SK-N-SH treated with all-trans-retinoic acid at 6 μM for 48 hours (cell line): ENCODE results near the gene PFKL.
"Not testable (repeated sequence)": the region's sequence is repeated elsewhere in the genome, so short reads cannot be mapped to it uniquely, and the experiment has no call there.

Experiments
- BACH2 ChIP-seq: fragments of 250-450 bp; sonication (Bioruptor Pico); IDR thresholded peaks from 2 replicates; pipeline ENCODE4 v1.9.0; 2021; ENCODE audit warnings: mild to moderate bottlenecking, borderline replicate concordance
- ESRRG ChIP-seq: fragments of 250-450 bp; sonication (Bioruptor Pico); IDR thresholded peaks from 2 replicates; pipeline ENCODE4 v1.6.1; 2021; ENCODE audit warnings: mild to moderate bottlenecking
- ISL1 ChIP-seq: fragments of 250-450 bp; sonication (Bioruptor Pico); IDR thresholded peaks from 2 replicates; pipeline ENCODE4 v2.1.2; 2022; ENCODE audit warnings: mild to moderate bottlenecking, moderate library complexity
- OSR1 ChIP-seq: fragments of 250-450 bp; sonication (Bioruptor Pico); IDR thresholded peaks from 2 replicates; pipeline ENCODE4 v1.8.0; 2022; ENCODE audit warnings: moderate library complexity, mild to moderate bottlenecking, inconsistent platforms
- ZC3H10 ChIP-seq: fragments of 250-450 bp; sonication (Bioruptor Pico); IDR thresholded peaks from 2 replicates; pipeline ENCODE4 v1.5.1; 2021; ENCODE audit warnings: mild to moderate bottlenecking, moderate library complexity
- ZFP3 ChIP-seq: fragments of 250-450 bp; sonication (Bioruptor Pico); IDR thresholded peaks from 2 replicates; pipeline ENCODE4 v1.5.0; 2020; ENCODE audit warnings: mild to moderate bottlenecking, moderate library complexity
- ZNF565 ChIP-seq: fragments of 450-650 bp; formaldehyde crosslinking; conservative IDR thresholded peaks from 2 replicates; pipeline ENCODE4 v1.5.0; 2020; ENCODE audit warnings: low read depth, mild to moderate bottlenecking, moderate library complexity
- ZNF8 ChIP-seq: fragments of 450-650 bp; formaldehyde crosslinking; IDR thresholded peaks from 2 replicates; pipeline ENCODE4 v1.5.0; 2020; ENCODE audit warnings: mild to moderate bottlenecking, moderate library complexity
- TF ChIP-seq, protein P1 (sequence below): fragments of 250-450 bp; sonication (Bioruptor Pico); IDR thresholded peaks from 2 replicates; pipeline ENCODE4 v1.8.0; 2020; ENCODE audit warnings: mild to moderate bottlenecking, moderate library complexity, borderline replicate concordance
- TF ChIP-seq, protein P2 (sequence below): fragments of 250-450 bp; sonication (Bioruptor Pico); IDR thresholded peaks from 2 replicates; pipeline ENCODE4 v1.8.0; 2021; ENCODE audit warnings: low read depth, mild to moderate bottlenecking, moderate library complexity, borderline replicate concordance
- TF ChIP-seq, protein P3 (sequence below): fragments of 250-450 bp; sonication (Bioruptor Pico); IDR thresholded peaks from 2 replicates; pipeline ENCODE4 v1.5.1; 2020; ENCODE audit warnings: low read depth, mild to moderate bottlenecking, moderate library complexity
- TF ChIP-seq, protein P4 (sequence below): fragments of 250-450 bp; sonication (Bioruptor Pico); IDR thresholded peaks from 2 replicates; pipeline ENCODE4 v1.5.1; 2021; ENCODE audit warnings: mild to moderate bottlenecking, moderate library complexity

DNA sequence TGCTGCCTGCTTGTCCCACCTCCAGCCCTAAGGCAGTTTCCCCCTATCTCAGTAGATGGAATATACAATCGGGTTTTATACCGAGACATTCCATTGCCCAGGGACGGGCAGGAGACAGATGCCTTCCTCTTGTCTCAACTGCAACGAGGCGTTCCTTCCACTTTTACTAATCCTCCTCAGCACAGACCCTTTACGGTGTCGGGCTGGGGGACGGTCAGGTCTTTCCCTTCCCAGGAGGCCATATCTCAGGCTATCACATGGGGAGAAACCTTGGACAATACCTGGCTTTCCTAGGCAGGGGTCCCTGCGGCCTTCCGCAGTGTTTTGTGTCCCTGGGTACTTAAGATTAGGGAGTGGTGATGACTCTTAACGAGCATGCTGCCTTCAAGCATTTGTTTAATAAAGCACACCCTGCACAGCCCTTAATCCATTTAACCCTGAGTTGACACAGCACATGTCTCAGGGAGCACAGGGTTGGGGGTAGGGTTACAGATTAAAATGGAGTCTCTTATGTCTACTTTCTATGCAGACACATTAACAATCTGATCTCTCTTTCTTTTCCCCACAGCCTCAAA lies 16.6 kb upstream of the PFKL start:
- TF ChIP-seq, protein P1, sequence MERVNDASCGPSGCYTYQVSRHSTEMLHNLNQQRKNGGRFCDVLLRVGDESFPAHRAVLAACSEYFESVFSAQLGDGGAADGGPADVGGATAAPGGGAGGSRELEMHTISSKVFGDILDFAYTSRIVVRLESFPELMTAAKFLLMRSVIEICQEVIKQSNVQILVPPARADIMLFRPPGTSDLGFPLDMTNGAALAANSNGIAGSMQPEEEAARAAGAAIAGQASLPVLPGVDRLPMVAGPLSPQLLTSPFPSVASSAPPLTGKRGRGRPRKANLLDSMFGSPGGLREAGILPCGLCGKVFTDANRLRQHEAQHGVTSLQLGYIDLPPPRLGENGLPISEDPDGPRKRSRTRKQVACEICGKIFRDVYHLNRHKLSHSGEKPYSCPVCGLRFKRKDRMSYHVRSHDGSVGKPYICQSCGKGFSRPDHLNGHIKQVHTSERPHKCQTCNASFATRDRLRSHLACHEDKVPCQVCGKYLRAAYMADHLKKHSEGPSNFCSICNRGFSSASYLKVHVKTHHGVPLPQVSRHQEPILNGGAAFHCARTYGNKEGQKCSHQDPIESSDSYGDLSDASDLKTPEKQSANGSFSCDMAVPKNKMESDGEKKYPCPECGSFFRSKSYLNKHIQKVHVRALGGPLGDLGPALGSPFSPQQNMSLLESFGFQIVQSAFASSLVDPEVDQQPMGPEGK (CRISPR knock-in tag): not testable (repeated sequence)
- not testable (repeated sequence) for TF ChIP-seq ZNF8; ZC3H10 (CRISPR knock-in tag); ISL1; ESRRG (CRISPR knock-in tag); ZNF565 (CRISPR knock-in tag); ZFP3 (CRISPR knock-in tag); OSR1 (CRISPR knock-in tag); BACH2 (CRISPR knock-in tag)
- TF ChIP-seq, protein P2, sequence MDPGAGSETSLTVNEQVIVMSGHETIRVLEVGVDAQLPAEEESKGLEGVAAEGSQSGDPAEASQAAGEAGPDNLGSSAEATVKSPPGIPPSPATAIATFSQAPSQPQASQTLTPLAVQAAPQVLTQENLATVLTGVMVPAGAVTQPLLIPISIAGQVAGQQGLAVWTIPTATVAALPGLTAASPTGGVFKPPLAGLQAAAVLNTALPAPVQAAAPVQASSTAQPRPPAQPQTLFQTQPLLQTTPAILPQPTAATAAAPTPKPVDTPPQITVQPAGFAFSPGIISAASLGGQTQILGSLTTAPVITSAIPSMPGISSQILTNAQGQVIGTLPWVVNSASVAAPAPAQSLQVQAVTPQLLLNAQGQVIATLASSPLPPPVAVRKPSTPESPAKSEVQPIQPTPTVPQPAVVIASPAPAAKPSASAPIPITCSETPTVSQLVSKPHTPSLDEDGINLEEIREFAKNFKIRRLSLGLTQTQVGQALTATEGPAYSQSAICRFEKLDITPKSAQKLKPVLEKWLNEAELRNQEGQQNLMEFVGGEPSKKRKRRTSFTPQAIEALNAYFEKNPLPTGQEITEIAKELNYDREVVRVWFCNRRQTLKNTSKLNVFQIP (CRISPR knock-in tag): not testable (repeated sequence)
- TF ChIP-seq, protein P3, sequence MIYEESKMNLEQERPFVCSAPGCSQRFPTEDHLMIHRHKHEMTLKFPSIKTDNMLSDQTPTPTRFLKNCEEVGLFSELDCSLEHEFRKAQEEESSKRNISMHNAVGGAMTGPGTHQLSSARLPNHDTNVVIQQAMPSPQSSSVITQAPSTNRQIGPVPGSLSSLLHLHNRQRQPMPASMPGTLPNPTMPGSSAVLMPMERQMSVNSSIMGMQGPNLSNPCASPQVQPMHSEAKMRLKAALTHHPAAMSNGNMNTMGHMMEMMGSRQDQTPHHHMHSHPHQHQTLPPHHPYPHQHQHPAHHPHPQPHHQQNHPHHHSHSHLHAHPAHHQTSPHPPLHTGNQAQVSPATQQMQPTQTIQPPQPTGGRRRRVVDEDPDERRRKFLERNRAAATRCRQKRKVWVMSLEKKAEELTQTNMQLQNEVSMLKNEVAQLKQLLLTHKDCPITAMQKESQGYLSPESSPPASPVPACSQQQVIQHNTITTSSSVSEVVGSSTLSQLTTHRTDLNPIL (CRISPR knock-in tag): not testable (repeated sequence)
- TF ChIP-seq, protein P4, sequence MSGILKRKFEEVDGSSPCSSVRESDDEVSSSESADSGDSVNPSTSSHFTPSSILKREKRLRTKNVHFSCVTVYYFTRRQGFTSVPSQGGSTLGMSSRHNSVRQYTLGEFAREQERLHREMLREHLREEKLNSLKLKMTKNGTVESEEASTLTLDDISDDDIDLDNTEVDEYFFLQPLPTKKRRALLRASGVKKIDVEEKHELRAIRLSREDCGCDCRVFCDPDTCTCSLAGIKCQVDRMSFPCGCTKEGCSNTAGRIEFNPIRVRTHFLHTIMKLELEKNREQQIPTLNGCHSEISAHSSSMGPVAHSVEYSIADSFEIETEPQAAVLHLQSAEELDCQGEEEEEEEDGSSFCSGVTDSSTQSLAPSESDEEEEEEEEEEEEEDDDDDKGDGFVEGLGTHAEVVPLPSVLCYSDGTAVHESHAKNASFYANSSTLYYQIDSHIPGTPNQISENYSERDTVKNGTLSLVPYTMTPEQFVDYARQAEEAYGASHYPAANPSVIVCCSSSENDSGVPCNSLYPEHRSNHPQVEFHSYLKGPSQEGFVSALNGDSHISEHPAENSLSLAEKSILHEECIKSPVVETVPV (CRISPR knock-in tag): not testable (repeated sequence)
